ENCODE results near the gene PTPN23.

DNA sequence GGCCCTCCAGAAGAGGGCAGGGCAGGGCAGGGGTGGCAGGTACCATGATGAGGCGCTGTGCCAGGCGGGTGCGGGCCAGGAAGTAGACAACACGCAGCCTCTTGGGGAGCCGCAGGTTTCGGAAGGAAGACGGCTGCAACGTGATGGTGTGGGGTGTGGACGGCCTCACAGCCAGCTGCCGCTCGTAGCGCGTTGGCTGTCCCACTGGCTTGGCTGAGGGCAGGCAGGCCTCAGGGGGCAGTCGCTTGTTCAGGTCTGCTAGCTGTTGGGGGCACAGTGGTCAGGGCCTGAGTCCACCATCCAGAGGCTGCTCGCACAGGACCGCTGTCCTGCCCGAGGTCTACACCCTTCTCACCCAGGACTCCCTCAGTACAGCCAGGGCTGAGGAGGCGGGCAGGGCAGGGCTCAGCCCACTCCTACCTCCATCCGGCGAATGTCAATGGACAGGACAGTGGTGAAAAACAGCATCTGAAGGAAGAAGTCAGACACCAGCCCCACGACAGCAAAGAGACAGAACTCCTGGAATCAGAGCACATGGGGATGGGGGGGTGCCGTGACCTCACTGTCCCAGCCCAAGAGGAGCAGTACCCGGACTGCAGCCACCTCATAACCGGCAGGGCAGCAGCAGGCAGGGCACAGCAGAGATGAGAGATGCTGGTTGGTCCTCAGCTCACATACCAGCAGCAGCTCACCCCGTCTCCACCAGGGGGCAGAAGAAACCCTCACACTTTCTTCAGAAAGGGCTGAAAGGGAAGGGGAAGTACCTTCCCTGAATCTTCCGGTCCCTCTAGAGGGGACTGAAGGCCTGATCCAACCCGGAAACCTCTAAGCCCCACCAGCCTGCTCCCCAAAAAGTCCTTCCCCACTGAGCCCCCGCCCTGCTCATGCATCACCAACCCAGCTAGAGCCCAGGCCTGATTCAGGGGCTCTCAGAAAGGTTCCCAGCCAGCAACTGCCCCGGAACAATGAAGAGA is 40.0 kb downstream of the PTPN23 start:
- TF ChIP-seq CTCF (IDR thresholded peaks at IDR 0.05) (peak in 1 of 3 donors; percentile 77), POLR2A (IDR thresholded peaks at IDR 0.05) (no peak)

Data from lower leg skin (tissue), 3 donors.